Glomerular endothelial cell (primary cell): Measurements from ENCODE around the gene ANXA3. TPM values are rescaled to one million over a fixed set of nuclear protein-coding genes. Genes with fewer than 3 reads are reported as not detected.

ENCODE experiments used
- total RNA-seq: library from RNA; depleted of rRNA; stranded (reverse); fragments of >200 nt; gene quantifications from 2 replicates; pipeline ENCODE4 v1.2.3, GENCODE V29; 2015

The ANXA3 gene
- total RNA-seq, 1 donor from 2014 or later: 83.5 TPM

Other genes starting within 250 kb of the ANXA3 start
- gene BMP2K, start 224.6 kb downstream of the ANXA3 start, total RNA-seq: 45.3 and 57.9 TPM in 2 replicates